GM19099 (cell line): ENCODE data around the gene GPT2.

Source experiments
- POLR2A ChIP-seq: IDR thresholded peaks from 3 replicates; pipeline ENCODE4 v1.6.1; 2011; ENCODE audit warnings: low read depth; ENCODE audit not compliant: insufficient read length; ENCODE audit errors: extremely low read depth

Gene GPT2

DNA sequence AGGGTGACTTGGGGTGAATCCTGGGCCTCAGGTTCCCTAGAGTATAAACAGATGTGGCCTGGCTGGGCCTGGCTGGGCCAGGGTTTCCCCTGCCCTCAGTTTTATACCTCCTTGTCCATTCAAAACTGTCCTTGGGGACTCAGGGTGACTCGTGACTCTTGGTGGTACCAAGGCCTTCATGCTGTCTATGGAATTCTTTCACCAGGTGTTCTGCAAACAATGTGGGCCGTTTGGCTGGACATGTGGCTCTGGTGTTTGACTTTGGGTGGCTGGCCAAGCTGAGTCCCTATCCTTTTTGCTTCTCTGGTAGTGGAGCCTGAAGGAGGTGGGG lies 3.3 kb downstream of the GPT2 start:
- no peak for TF ChIP-seq POLR2A

DNA sequence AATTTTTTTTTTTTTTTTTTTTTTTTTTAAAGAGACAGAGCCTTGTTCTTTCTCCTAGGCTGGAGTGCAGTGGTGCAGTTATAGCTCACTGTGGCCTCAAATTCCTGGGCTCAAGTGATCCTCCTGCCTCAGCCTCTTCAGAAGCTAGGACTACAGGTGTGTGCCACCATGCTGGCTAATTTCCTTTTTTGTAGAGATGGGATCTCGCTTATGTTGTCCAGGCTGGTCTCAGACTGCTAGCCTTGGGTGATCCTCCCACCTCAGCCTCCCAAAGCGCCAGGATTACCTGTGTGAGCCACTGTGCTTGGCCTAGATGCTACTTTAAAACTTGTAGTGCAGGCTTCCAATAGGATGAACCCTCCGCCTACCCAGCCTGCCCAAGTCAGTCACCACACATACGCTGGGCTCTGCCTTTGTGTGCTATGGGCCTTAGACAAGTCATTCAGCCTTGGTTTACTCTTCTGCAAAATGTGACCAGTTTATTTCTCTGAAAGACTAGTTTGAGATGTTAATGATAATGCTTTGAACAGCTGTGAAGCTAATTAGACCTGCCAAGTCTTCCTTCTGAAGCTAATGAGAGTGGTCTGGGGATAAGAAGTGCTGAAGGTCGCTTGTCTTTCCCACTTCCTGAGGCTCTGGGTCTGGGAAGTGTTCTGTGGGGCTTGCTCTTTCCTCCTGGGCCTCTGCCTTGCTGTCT lies 5.2 kb downstream of the GPT2 start:
- TF ChIP-seq POLR2A = no peak

DNA sequence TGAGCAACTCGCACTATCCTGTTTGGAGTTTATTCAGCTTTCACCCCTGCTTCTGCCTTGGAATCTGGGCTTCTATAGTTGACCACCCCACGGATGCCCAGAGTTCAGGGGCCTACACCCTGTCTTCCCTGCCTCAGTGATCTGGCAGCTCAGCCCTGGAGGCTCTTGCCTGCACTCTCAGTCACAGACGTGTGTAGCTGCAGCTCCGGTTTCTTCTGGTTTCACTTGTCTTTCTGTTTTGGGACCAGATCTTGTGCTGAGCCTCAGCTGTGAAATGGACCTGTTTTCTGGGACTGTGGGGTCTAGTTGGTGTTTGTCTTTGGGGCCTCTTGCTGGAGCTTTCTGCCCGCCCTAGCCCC lies 5.8 kb downstream of the GPT2 start:
- TF ChIP-seq POLR2A = no peak

DNA sequence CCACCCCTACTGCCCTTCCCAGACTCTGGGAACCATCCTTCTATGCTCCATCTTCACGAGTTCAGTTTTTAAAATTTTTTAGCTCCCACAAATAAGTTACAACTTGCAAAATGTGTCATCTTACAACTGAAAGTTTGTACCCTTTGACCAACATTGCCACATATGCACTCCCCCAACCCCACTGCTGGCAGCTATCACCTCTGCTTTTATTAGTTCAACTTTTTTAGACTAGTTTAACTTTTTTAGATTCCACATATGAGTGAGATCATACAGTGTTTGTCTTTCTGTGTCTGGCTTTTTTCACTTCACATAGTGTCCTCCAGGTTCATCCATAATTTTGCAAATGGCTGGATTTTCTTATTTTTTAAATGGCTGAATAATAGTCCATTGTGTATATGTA lies 7.7 kb downstream of the GPT2 start:
- TF ChIP-seq POLR2A = no peak

DNA sequence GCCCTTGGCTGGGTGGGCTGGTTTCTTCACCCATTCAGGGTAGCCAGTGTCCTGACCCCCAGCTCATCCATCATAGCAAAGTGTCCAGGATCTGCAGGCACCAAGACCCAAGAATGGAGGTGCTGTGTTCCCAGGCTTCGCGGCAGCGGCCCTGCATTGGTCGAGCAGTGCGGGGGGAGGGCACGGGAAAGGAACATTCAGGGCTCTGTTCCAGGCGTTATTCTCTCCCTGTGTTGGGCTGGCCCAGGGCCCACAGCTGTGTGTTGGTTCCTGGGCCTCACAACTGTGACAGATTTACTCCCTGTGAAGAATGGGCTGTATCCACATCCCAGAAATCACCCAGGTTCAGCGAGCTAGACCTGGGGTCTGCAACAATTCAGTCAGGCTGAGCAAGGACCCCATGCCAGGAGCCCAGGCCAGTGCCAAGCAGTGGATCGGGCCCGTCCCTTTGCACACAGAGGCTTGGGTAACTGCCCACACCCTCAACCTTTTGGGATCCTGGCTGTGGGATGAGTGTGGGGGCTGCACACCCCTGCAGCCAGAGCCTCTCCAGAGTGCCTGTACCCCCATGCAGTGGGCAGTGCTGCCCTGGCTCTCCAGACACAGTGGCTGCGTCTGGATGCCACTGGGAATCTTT lies 10.0 kb downstream of the GPT2 start:
- TF ChIP-seq POLR2A = no peak

DNA sequence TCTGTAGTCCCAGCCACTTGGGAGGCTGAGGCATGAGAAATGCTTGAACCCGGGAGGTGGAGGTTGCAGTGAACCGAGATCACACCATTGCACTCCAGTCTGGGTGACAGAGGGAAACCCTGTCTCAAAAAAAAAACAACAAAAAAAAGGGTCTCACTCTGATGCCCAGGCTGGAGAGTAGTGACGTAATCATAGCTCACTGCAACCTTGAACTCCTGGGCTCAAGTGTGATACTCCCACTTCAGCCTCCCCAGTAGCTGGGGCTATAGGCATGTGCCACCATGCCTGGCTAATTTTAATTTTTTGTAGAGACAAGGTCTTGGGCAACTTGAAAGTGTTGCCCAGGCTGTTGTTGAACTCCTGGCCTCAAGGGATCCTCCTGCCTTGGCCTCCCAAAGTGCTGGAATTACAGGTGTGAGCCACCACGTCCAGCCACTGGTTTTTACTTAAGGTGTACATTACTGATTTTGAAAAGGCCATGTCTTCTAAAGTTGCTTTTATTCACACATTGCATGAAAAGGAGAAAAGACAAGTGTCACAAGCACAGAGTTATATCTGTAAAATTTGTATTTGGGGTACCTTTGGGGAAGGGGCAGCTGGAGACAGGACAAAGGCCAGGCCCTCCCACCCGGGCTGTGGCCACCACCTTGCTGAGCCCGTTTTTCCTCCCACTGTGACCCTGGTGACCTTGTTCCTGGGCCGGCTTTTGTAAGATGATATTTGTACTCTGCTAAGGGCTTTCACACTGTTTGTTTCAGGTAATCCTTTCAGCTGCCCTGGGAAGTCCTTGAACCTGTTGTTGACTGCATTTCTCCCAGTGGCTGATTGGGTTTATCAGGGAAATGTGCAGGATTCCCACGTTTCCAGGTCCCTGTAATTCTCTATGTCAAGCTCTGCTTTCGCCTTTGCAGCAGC lies 11.5 kb downstream of the GPT2 start:
- no peak for TF ChIP-seq POLR2A

DNA sequence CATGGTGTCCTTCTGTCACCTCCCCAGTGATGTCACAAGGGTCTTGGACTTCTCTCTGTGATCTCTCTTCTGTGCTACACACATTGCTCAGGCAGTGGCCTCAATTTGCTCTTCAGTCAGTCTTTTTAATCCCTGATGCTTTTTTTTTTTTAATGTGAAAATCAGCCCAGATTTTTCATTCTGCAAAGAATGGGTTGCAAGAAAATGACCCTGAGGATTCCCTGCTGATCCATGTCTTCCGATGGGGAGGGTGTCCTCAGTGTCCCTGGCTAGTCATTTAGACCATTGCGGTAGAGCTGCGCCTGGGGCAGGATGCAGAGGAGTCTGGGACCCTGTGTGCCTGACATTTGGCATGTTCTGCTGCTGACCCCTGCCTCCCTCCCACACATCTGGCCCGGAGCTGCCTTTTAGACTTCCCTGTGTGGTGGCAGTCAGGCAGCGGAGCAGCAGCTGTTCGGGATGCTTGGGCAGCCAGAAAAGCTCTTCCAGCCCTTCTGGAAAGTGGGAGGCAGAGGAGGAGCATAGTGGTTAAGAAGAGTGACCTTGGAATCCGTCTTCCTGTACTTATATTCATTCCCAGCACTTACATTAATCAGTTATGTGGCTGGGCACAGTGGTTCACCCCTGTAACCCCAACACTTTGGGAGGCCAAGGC lies 12.3 kb downstream of the GPT2 start:
- TF ChIP-seq POLR2A = no peak

DNA sequence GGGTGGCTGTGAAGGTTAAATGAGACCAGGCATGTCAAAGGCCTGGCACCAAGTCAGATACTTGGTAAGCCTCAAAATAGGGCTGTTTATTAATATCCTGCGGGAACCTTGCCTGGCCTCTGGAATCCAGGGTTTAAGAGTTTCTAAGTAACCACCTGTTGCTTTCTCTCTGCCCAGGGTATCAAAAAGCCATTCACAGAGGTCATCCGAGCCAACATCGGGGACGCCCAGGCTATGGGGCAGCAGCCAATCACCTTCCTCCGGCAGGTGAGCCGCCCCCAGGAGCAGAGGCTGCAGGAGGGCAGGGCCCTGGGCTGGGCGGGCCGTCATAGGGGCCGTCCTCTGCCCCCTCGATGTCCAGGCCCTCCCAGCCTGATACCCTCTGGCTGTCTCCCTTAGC lies 13.3 kb downstream of the GPT2 start:
- TF ChIP-seq POLR2A = no peak

DNA sequence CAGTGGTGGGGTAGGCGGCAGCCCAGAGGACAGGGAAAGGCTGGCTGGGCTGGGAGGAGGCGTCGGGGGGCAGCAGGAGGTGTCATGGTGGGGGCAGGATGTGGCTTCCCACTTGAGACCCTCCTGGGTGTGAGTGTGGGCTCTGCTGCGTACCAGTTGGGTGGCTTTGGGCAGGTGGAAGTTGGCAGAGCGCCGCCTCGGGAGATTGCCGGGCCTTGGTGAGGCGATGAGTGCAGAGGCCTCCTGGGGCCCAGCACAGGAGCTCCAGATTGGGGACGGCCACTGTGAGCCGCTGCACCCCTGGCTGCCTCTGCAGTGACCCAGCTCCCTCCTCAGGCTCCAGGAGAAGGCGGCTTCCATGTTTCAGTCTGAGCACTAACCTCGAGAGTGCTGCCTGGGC lies 13.8 kb downstream of the GPT2 start:
- no peak for TF ChIP-seq POLR2A

DNA sequence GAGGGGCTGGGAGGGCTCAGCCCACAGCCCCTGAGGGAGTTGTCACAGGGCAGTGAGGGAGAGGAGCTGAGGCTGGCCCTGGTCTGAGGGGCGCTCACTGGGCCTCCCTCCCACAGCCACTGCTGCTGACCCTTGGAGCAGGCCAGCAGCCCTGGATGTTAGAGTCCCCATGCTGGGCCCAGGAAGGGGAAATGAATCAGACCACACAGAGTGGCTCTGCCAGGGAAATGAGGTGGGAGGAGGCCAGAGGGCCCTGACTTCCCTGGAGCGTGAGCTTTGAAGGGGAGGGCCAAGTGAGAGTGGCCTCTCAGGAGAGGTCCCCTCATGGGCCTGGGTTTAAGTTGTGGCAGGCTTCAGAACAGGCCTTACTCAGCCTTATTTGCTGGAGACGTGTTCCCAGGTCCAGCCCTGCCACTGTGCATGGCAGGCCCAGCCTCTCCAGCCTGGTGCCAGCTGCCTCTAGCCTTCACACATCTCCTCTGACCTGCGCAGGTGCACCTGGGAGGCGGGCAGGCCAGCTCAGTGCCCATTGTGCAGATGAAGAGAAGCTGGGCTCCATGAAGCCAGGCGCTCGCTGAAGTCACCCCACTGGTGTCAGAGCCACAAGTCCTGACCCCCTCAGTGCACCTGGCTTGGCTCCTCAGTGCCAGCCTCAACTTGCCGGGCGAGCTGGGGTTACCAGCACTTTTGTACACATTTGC lies 15.4 kb downstream of the GPT2 start:
- TF ChIP-seq POLR2A = no peak

DNA sequence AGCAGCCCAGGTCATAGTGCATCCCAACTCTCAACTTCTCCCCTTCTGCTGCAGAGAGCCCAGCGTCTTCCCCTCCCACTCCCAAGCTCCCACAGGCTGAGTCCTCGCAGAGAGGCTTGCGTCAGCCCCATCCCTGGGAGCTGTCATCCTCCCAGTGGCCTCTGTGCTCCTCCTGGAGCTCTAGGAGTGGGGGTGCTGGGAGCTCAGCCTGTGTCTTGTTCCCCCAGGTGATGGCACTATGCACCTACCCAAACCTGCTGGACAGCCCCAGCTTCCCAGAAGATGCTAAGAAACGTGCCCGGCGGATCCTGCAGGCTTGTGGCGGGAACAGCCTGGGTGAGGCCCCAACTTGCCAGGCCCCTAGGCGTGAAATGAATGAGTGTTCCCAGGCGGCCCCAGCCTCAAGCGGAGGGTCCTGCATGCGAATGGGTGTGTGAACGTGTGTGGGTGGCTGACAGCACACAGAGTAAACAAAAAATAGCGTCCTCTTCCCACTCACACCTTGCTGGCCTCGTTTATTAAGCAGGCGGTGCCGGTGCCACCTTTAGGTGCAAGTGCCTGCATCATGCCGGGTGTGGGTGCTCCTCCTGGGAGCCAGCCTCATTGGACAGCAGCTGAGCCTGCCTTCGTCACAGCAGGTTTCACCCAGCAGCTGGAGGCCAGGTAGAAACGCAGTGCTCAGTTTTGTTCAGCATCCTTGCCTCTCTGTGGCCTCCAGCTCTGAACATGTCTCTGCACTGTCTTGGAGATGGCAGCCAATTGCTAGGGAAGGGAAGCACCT lies 16.5 kb downstream of the GPT2 start:
- TF ChIP-seq POLR2A = no peak

DNA sequence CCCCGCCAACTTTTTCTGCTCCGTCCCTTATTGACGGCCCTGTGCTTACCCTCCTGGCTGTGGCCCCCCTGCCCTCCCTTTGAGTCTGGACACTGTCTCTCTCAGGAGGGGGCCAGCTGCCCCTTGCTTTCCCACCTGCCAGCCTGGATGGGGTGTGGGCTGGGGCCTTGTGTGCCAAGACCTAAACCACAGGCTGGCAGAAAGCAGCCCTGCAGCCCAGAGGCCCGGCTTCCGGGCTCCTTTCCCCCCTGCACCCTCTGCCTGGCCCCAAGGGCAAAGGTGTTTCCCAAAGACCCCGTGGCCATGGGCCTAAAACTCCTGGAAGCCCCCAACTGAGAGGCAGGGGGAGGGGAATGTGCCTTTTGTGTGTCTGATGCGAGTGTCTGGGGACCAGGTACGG lies 17.5 kb downstream of the GPT2 start:
- no peak for TF ChIP-seq POLR2A

DNA sequence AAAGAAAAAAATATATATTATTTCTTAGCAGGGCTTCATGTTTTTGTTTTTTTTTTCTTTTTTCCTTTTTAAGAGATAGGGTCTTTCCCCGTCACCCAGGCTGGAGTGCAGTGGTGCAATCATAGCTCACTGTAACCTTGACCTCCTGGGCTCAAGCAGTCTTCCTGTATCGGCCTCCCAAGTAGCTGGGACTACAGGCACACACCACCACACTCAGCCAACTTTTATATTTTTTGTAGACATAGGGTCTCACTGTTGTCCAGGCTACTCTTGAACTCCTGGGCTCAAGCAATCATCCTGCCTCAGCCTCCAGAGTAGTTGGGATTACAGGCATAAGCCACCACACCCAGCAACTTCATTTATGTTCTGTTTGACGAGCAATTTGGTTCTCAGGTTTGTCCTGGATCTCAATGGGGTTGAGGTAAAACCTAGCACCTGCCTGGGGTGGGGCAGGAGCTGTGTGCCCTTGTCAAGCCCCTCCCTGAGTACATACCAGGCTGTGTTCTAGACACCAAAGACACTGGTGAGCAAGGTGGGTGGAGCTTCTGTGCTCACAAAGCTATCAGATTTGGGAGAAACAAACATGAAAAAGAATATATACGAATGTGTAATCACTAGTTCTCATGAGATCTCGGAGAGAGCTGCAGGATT lies 19.2 kb downstream of the GPT2 start:
- no peak for TF ChIP-seq POLR2A

DNA sequence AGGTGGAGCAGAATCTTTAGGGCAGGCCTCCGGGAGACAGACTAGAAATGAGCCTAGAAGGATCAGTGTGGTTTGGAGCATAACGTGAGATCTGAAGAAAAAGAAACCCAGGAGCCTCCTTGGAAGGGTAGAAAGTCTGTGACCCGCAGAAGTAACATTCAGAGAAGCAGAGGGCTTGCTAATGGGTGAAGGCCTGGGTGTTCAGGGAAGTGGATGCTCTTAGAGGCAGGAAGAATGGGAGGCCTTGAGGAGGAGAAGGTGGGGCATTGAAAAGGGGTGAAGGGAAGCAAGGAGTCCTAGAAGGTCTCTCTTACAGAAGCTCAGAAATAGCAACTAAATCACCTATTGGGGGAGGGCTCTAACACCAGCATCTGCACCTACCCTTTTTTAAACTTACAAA lies 20.3 kb downstream of the GPT2 start:
- no peak for TF ChIP-seq POLR2A
